Fibroblast of skin of back (primary cell): ENCODE data around the gene MUC13.
A peak's percentile ranks its signal among the peaks of the same experiment; 100 is the strongest.

Experiments
- DNase-seq: peaks from one replicate; pipeline ENCODE4 v3.0.0-alpha.2; 2013

Gene MUC13

GRCh38 chr3:124895756-124896155, 38.8 kb downstream of the MUC13 start:
- DNase-seq: no peak

- DNase-seq: no peak
These were observed 41.0 kb downstream of the MUC13 start for GRCh38 chr3:124893526-124893925.

GRCh38 chr3:124890573-124891190, 43.9 kb downstream of the MUC13 start:
- DNase-seq: no peak

GRCh38 chr3:124888482-124889441, 45.8 kb downstream of the MUC13 start:
- DNase-seq: no peak

- no peak for DNase-seq
These were observed 46.6 kb downstream of the MUC13 start for GRCh38 chr3:124887932-124888298.

- DNase-seq: peak; percentile 88
These were observed 47.2 kb downstream of the MUC13 start, which contains the start of gene ITGB5 for GRCh38 chr3:124887177-124887931. TSS of gene ITGB5 (minus strand) at chr3:124887365. CDS start at chr3:124887000, 365 bp downstream.

GRCh38 chr3:124886168-124887056, 48.1 kb downstream of the MUC13 start:
- DNase-seq: peak; percentile 69

GRCh38 chr3:124885466-124886167, 48.9 kb downstream of the MUC13 start:
- peak; percentile 88 for DNase-seq

GRCh38 chr3:124884474-124885101, 50.0 kb downstream of the MUC13 start:
- DNase-seq: no peak

- peak; percentile 77 for DNase-seq
These were observed 50.6 kb downstream of the MUC13 start for GRCh38 chr3:124883766-124884473.

GRCh38 chr3:124882816-124883747, 51.5 kb downstream of the MUC13 start:
- peak; percentile 48 for DNase-seq

GRCh38 chr3:124881976-124882697, 52.4 kb downstream of the MUC13 start:
- peak; percentile 41 for DNase-seq

GRCh38 chr3:124879337-124879680, 55.2 kb downstream of the MUC13 start:
- DNase-seq: no peak

- DNase-seq: peak; percentile 99
These were observed 55.8 kb downstream of the MUC13 start for GRCh38 chr3:124878561-124879336.

- no peak for DNase-seq
These were observed 56.9 kb downstream of the MUC13 start for GRCh38 chr3:124877674-124878073.

GRCh38 chr3:124876401-124876878, 58.1 kb downstream of the MUC13 start:
- DNase-seq: no peak

- DNase-seq: no peak
These were observed 61.3 kb downstream of the MUC13 start for GRCh38 chr3:124873226-124873625.
